Ishikawa (cell line): ENCODE data around the gene PHLDA2.
A peak's percentile ranks its signal among the peaks of the same experiment; 100 is the strongest.

ENCODE experiments used
- EGR1 ChIP-seq: IDR thresholded peaks from 2 replicates; pipeline ENCODE4 v1.6.1; 2012
- EP300 ChIP-seq: IDR thresholded peaks from 2 replicates; pipeline ENCODE4 v1.6.1; 2012; ENCODE audit warnings: borderline replicate concordance
- MAX ChIP-seq: IDR thresholded peaks from 2 replicates; pipeline ENCODE4 v1.6.1; 2012
- RAD21 ChIP-seq: IDR thresholded peaks from 2 replicates; pipeline ENCODE4 v1.6.1; 2012; ENCODE audit warnings: low read depth
- REST ChIP-seq: IDR thresholded peaks from 2 replicates; pipeline ENCODE4 v1.6.1; 2012; ENCODE audit warnings: low read depth, mild to moderate bottlenecking
- TEAD4 ChIP-seq: IDR thresholded peaks from 2 replicates; pipeline ENCODE4 v1.6.1; 2012

- TF ChIP-seq MAX (peak; percentile 47; the same call in 1 of the 2 replicates), EGR1 (no peak), RAD21 (no peak), TEAD4 (no peak), EP300 (peak; percentile 36; the same call in 1 of the 2 replicates), REST (no peak)
Observed at GRCh38 chr11:2913019-2913431, 16.2 kb downstream of the PHLDA2 start.
